HEK293 (cell line): ENCODE data around the gene BTG3.

Experiments
- CTCF ChIP-seq: fragments of 450-650 bp; formaldehyde crosslinking; IDR thresholded peaks from 2 replicates; pipeline ENCODE4 v1.5.1; 2016; ENCODE audit warnings: missing biosample characterization, missing genetic modification characterization
- YY1 ChIP-seq: fragments of 450-650 bp; formaldehyde crosslinking; IDR thresholded peaks from 2 replicates; pipeline ENCODE4 v1.5.1; 2018; ENCODE audit warnings: missing biosample characterization, missing genetic modification characterization
- ZBTB21 ChIP-seq: fragments of 450-650 bp; formaldehyde crosslinking; IDR thresholded peaks from 2 replicates; pipeline ENCODE4 v1.5.1; 2017; ENCODE audit warnings: missing biosample characterization, missing genetic modification characterization
- ZBTB7A ChIP-seq: fragments of 450-650 bp; formaldehyde crosslinking; IDR thresholded peaks from 2 replicates; pipeline ENCODE4 v1.5.1; 2016; ENCODE audit warnings: low read depth, missing biosample characterization, missing genetic modification characterization
- ZNF10 ChIP-seq: fragments of 450-650 bp; formaldehyde crosslinking; IDR thresholded peaks from 2 replicates; pipeline ENCODE4 v1.5.1; 2017; ENCODE audit warnings: missing biosample characterization, missing genetic modification characterization
- ZNF175 ChIP-seq: fragments of 450-650 bp; formaldehyde crosslinking; IDR thresholded peaks from 2 replicates; pipeline ENCODE4 v1.5.1; 2016; ENCODE audit warnings: missing biosample characterization, missing genetic modification characterization
- ZNF416 ChIP-seq: fragments of 450-650 bp; formaldehyde crosslinking; IDR thresholded peaks from 2 replicates; pipeline ENCODE4 v1.5.1; 2016; ENCODE audit warnings: missing biosample characterization, missing genetic modification characterization
- ZNF837 ChIP-seq: fragments of 450-650 bp; formaldehyde crosslinking; IDR thresholded peaks from 2 replicates; pipeline ENCODE4 v1.5.1; 2016; ENCODE audit warnings: missing biosample characterization, missing genetic modification characterization

GRCh38 chr21:17548262-17548661, 64.4 kb downstream of the BTG3 start:
- TF ChIP-seq YY1 (no peak), CTCF (tag by site-specific recombination) (no peak), ZNF10 (tag by site-specific recombination) (no peak), ZNF175 (tag by site-specific recombination) (no peak), ZNF837 (no peak), ZBTB7A (tag by site-specific recombination) (no peak), ZBTB21 (tag by site-specific recombination) (no peak), ZNF416 (tag by site-specific recombination) (no peak)
